Stimulated activated CD4-positive, alpha-beta T cell treated with anti-CD3 and anti-CD28 coated beads, Interleukin-15, amount 100 ng/mL, for 1 hour (primary cell): ENCODE data around the gene NDUFB3.
"Not testable (repeated sequence)": the region's sequence is repeated elsewhere in the genome, so short reads cannot be mapped to it uniquely, and the experiment has no call there.

ENCODE experiments used
- DNase-seq, 2 donors: peaks; one replicate each; pipeline ENCODE4 v3.0.0-alpha.2; 2020; ENCODE audit warnings: low read depth in 1 of 2, low spot score in 1 of 2

Gene NDUFB3

DNA sequence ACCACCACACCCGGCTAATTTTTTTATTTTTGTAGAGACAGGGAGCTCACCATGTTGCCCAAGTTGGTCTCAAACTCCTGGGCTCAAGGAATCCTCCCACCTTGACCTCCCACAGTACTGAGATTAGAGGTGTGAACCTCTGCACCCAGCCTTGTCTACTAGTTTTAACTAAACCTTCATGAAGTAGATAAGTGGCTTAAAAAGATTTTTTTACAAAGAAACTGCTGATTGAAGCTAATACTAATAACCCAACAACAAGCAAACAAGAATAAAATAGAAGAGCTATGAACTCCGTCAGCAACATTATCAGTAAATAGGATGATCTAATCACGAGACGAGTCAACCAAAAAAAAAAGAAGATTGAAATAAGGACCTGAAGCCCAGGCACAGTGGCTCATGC lies 18.8 kb downstream of the NDUFB3 start:
- no peak for DNase-seq

DNA sequence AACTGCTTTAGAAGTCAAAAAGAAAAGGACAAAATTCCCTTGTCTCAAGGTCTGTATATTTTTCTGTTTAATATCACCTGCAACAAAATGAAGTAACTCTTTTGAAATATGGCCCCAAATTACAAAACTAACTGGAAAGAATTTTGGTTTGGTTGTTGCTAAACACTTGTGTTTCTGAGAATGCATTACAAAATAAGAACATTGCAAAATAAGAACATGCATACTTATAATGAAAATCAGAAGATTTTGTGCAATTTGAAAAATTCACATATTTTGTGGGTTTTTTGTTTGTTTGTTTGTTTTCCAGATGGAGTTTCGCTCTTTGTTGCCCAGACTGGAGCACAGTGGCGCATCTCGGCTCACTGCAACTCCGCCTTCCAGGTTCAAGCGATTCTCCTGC lies 21.8 kb downstream of the NDUFB3 start:
- no peak for DNase-seq

GRCh38 chr2:201100497-201100896 lies 28.7 kb downstream of the NDUFB3 start:
- DNase-seq = no peak

DNA sequence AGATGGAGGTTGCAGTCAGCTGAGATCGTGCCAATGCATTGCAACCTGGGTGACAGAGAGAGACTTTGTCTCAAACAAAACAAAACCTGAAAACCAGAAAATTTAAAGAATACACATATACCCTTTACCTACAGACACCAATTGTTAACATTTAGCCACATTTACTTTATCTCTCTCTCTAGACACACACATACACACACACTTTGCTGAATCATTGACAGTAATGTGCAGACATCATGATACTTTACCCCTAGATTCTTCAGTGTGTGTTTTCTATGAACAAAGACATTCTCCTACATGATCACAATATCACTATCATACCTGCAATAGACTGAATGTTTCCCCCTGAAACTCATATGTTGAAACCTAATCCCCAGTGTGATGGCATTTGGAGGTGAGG lies 34.0 kb downstream of the NDUFB3 start:
- no peak for DNase-seq

DNA sequence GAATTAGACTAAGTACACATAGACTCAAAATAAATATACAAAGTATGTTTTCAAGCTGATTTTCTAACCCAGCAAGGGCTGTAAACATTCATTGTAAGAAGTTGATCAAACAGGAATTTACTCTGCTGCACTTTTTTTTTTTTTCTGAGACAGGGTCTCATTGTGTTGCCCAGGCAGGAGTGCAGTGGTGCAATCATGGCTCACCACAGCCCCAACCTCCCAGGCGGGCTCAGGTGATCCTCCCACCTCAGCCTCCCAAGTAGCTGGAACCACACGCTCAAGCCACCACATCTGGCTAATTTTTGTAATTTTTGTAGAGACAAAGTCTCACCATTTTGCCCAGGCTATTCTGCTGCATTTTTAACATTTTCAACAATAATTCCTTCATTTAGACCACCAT lies 35.8 kb downstream of the NDUFB3 start:
- DNase-seq = no peak

GRCh38 chr2:201108341-201108740 lies 36.5 kb downstream of the NDUFB3 start:
- no peak for DNase-seq

DNA sequence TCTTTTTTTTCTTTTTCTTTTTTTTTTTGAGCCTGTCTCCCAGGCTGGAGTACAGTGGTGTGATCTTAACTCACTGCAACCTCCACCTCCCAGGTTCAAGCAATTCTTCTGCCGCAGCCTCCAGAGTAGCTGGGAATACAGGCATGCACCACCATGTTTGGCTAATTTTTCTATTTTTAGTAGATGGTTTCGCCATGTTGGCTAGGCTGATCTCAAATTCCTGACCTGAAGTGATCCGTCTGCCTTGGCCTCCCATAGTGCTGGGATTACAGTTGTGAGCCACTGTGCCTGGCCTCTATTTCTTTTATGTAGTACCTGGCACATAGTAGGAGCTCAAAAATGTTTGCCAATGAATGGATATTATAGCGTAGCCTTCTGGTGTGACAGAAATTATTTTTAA lies 37.4 kb downstream of the NDUFB3 start:
- DNase-seq = no peak

DNA sequence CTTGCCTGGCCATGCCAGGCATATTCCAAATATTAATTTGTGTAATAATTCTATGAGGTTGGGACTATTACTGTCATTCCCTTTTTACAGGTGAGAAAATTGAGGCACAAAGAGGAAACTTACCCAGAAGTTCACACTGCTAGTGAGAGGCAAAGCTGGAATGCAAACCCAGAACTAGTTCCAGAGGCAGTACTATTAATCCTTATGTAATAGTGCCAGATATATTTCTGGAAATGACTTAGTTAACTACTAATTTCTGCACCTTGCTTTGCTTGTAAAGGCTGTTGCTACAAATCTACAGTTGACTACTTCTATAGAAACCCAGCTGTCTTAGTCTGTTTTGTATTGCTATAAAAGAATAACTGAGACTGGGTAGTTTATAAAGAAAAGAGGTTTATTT lies 38.8 kb downstream of the NDUFB3 start:
- no peak for DNase-seq

GRCh38 chr2:201111096-201111495 lies 39.3 kb downstream of the NDUFB3 start:
- DNase-seq = no peak

DNA sequence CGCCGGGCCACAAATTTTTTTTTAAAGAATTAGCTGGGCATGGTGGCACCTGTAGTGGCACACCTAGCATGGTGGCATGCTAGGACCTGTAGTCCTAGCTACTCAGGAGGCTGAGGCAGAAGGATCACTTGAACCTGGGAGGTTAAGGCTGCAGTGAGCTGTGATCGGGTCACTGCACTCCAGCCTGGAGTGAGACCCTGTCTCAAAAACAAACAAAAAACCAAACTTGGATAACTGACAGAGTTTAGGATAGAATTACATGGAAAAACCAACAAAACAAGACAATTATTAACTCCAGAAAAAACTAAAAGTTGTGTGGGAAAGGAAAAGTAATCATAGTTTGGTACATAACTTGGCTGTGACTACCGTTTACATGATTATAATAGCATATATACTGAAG lies 42.5 kb downstream of the NDUFB3 start:
- no peak for DNase-seq

DNA sequence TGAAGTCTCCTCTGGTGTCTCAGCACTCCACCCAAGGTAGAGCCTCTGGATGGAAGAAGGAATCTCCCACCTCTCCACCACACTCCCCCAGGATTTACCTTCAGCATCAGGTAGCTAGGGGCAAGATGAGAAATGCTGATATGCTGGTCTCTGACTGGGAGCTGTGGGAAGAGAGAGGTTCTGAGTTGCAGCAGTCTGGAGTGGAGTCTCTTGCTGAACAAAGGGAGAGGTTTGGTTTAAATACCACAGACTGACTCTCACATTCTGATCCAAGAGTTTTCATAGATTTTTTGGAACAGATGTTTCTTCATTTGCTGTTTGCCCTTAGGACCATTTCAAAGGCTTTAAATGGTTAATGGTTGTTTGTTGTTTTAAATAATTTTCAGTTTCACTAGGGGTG lies 43.0 kb downstream of the NDUFB3 start:
- DNase-seq = no peak

- peak; percentile 58 to 63 for DNase-seq
Measured at GRCh38 chr2:201116115-201116958, 44.5 kb downstream of the NDUFB3 start, which contains the start of gene CFLAR. Gene CFLAR (plus strand): TSS chr2:201116164. CDS start chr2:201129866, 13,702 bp downstream.

- DNase-seq = no peak
Measured at GRCh38 chr2:201116959-201117734, 45.3 kb downstream of the NDUFB3 start.

GRCh38 chr2:201117735-201118094 lies 45.9 kb downstream of the NDUFB3 start:
- not testable (repeated sequence) for DNase-seq

DNA sequence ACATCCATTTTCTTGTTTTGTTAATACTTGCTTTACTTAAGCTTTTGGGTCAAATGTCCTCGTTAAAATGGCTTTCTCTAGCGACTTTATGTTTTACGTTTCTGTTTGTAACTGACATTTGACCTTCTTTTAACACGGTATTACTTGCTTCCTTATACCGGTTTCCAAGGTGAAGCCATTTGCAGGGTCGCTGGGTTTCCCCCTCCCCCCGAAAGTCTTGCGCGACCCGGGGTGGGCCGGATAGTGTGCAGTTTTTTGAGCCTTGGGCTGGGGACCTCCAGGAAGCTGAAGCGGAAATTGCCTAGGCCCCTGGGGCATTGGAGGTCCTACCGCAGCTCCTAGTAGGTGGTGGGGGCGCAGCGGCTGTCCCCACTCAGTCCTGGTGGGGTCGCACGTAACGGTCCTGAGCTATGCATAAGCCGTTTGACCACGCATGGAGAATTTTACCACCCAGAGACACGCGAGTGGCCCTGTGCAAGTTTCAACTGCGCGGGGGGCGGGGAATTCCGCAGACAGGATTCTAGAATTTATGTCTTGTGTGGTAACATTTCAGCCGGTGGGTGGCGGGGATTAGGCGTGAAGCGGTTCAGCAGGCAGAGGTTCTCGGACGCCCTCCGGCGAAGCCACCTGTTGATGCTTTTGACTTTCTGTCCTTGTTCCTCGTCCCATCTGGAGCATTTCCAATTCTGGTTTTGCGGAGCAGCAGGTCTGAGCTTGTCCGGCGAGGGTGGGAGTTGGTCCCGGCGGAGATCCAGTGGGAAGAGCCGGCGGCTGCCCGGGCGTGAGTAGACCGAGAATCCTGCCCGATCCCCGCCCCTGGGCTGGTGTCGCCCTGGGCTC lies 46.5 kb downstream of the NDUFB3 start:
- DNase-seq = peak; percentile 69 to 80

DNA sequence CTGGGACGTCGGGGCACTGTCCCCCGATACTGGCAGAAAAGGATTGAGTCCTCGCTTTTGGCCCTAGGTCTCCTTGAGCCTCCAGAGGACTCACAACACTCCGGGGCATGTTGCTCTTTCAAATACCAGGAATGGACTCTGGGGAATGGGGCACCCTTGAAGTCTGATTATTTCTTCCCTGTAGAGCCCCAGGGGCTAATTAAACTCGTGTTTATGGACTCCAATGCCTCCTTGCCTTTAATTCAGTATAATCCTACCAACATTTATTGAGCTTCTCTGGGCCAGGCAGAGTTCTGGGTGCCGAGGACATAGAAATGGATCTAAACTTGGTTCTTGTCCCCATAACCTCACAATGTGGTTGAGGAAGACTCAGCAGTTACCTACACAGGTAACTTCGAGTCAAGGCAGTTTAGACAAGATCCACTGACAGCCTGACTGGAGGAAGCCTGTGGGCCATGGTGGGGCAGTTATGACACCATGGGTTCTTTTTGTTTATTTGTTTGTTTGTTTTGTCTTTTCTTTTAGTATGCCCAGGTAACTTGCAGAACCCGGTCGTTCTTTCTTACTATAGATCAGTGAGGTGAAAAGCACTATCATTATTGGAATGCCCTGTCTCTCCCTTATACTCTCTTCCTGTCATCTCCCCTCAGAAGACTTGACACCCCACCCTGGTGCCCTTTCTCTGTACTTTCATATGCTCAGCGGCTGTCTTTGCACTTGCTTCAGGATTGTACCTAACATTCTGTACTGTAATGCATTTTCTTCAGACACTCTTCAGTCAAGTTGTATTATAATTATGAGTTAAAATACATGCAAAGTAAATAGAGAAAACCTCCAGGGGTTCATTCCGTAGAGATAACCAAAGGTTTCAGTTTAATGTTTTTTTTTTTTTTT lies 47.4 kb downstream of the NDUFB3 start:
- DNase-seq = no peak

DNA sequence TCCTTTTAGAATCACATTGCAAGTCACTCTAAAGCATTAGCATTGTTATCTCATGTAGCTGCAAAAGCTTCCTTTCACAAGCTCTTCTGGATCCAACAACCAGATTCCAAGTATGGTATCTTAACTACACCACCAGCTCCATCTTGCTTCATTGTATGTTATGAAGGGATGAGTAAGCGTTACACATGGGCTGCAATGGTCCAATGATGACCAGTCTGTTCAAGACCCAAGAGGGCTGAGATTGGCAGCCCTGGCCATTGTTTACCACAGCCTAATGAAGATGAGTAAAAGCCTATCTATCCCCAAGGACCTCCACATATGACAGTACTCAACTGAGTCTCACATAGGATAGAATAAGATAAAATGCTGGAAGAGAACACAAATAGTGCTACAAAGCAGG lies 50.5 kb downstream of the NDUFB3 start:
- no peak for DNase-seq

GRCh38 chr2:201126308-201127151 lies 54.7 kb downstream of the NDUFB3 start:
- DNase-seq = no peak

DNA sequence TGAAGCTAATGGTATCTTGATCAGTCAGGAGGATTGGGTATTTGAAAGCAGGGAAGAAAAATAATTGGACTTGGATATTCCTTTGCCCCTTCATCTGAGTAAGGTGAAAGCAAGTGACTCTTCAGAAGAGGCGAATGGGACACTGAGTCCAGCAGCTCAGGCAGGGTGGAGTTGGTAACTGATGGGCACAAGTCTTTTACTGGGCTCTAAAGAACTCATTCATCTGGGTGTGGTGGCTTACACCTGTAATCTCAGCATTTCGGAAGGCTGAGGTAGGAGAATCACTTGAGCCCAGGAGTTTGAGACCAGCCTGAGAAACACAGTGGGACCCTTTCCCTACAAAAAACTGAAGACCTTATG lies 55.3 kb downstream of the NDUFB3 start:
- no peak for DNase-seq

- no peak for DNase-seq
Measured at GRCh38 chr2:201127570-201127969, 55.8 kb downstream of the NDUFB3 start.
